NCI-H128 (cell line): ENCODE results near the gene ILF3.

Experiments used
- DNase-seq: peaks from one replicate; lab custom pipeline; 2025; ENCODE audit not compliant: unreplicated experiment; lab: John Stamatoyannopoulos, UW

ILF3 gene

DNA sequence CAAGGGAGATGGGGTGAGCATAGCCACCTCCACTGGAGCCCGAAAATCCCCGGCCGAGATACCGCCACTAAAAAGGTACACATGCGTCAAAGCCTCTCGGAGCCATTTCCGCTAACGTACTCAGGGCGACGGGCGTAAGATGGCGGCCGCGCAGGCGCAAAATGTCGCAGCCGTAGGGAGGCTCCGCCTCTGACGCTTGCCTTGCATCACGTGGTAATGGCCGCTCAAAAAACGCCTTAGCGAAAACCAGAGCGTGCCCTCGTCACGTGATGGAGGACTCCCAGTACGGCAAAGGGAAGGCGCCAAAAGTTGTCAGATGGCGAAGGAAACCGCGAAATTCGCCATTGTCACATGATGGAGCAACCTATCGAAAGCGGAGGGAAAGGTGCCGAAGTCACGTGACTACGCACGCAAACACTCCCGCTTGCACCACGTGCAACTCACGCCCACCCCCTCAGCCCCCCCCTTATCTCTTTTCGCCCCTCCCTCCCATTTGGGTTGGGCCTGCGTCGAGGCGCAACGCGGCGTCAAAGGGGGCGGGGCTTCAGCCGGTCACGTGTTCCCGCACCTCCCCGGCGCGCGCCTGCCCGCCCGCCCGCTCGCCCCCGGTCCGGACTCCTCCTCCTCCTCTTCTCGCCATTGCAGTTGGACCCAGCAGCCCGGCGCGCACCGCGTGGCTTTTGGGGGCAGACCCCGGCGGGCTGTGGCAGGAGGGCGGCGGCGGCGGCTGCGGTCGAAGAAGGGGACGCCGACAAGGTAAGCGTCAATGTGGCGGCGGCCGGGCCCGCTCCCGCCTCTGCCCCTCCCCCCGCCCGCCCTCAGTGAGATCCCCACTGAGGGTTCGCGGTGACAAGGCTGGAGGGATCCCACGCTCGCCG is at the start of gene ILF3:
TSS of gene ILF3 (plus strand) at position 615 of the 878 bp plus-strand sequence. CDS start 16,260 bp downstream, outside the sequence.
- DNase-seq, result peak; percentile 100

DNA sequence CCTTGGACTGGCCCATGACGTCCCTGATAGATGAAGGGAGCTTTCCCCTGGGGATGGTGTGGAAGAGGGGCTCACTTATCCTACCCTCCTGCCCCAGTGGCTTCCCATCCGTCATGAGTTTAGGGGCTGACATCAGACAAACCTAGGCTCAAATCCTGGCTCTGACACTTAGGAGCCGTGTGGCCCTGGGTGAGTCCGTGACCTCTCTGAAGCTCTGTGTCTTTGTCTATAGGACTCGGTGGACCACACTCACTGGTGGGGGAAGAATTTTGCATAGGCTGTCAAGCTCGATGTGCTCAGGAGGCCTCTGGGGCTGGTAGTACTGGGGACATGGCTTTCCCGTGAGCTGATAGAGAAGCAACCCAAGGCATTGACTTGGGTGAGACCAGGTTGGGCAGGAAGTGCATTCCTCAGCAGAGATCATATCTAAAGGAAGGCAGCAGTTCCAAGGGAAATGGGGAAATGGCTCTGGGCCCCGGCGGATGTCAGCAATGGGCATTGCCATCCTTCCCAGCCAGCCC is 49.6 kb upstream of the ILF3 start:
- no peak for DNase-seq

GRCh38 chr19:10611907-10612306 is 42.2 kb upstream of the ILF3 start:
- no peak for DNase-seq

DNA sequence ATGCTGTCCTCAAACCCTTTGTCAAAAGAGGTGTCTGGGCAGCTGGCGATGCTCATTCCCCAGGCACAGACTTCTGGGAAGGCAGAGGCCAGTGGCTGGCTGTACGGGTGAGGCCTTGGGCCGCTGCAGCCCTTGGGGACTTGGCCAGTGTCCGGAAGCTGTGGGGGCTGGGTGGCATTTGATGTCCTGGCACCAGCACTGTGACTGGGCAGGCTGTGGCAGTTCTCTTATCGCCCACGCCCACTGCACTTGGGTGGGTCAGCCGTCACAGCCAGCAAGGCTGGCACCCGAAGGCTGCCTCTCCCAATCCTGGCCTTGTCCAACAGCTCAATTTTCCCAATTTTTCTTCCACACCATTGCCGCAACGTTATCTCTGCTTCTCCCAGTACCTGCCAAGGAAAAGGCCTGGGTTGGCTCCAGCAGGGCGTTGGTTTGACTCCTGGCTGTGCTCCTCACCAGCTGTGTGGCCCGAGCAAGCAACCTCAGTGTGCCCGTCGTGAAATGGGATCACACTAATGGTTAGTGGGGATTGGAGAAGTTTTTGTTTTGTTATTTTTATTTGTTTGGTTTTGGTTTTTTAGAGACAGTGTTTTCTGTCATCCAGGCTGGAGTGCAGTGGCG is 41.5 kb upstream of the ILF3 start:
- DNase-seq, result no peak

DNA sequence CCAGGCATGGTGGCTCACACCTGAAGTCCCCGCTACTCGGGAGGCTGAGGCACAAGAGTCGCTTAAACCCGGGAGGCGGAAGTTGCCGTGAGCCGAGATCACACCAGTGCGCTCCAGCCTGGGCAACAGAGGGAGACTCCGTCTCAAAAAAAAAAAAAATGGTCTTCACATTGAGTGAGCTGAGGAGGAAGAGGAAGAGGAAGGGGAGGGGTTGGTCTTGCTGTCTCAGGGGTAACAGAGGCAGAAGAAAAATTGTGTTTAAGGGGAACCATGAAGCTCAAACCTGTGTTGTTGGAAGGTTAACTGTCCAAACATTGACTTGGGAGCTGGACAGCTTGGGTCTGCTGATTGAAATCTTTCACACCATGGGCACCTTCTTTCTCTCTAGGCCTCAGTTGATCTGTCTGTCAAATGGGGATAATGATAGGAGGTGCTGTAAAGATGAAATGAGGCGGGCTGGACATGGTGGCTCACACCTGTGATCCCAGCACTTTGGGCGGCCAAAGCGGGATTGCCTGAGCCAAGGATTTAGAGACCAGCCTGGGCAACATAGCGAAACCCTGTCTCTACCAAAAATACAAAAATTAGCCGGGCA is 38.6 kb upstream of the ILF3 start:
- DNase-seq, result no peak

- DNase-seq, result no peak
Observed at GRCh38 chr19:10617409-10618121, 36.6 kb upstream of the ILF3 start.

GRCh38 chr19:10618846-10619245 is 35.3 kb upstream of the ILF3 start:
- DNase-seq, result no peak

- no peak for DNase-seq
Observed at GRCh38 chr19:10620786-10621185, 33.4 kb upstream of the ILF3 start.

DNA sequence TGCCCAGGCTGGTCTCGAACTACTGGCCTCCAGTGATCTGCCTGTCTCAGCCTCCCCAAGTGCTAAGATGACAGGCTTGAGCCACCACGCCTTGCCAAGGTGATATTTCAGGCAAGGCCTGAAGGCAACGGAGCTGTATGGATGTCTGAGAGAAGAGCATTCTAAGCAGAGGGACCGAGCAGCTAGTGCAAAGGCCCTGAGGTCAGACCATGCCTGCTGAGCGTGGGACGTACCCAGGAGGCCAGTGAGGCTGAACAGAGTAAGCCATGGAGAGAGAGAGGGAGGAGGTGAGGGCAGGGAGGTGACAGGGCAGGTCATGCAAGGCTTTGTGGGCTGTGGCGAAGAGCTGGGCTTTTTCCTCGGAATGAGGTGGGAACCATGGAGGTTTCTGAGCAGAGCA is 32.2 kb upstream of the ILF3 start:
- no peak for DNase-seq

DNA sequence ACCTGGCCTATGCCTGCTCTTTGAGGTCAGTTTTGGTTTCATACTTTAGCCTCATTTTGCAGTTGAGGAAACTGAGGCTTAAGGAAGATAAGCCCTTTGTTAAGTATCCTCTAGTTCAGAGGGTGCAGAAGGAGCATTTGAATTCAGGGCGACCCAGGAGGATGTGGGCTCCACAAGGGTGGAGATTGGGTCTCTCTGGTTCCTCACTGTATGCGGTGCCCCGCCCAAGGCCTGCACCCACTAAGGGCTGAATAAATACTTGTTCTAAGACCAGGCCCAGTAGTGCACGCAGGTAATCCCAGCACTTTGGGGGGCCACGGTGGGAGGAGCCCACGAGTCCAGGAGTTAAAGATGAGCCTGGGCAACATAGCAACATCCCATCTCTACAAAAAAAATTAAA is 29.6 kb upstream of the ILF3 start:
- DNase-seq, result no peak

GRCh38 chr19:10625003-10625761 is 29.0 kb upstream of the ILF3 start, which contains the start of gene SLC44A2:
Gene SLC44A2 (plus strand): TSS chr19:10625553. CDS start chr19:10625634, 81 bp downstream.
- peak; percentile 18 for DNase-seq

DNA sequence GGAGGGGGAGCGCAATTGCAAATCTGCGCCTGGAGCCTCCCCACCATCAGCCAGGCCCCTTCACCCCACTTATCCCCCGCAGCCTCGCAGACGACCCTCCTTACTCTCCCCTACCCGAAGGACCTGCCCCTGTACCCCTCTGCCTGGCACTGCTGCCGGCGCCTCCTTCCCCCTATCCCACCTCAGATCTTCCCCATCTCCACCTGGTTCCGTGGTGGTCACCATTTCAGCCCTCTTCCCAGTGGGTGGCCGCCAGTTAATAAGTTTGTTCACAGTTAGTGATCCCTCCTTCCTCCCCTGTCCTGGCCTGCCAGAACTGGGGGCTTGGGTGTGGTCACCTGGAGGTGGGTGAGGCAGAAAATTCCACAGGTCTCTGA is 28.4 kb upstream of the ILF3 start:
- DNase-seq, result no peak

GRCh38 chr19:10631874-10632273 is 22.3 kb upstream of the ILF3 start:
- no peak for DNase-seq

DNA sequence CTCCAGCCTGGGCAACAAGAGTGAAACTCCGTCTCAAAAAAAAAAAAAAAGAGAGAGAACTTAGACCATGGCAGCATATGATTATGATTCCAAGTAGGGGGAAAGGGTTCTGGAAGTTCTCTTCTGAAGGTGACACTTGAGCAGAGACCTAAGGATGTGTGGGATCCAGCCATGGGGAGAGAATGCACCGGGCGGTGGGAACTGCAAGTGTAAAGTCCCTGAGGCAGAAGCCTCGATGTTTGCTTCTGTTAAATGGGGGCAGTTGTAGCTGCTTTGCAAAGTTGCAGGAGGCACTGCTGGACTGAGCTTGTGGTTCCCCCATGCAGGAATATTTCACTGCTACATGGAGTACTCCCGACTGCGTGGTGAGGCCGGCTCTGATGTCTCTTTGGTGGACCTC is 19.7 kb upstream of the ILF3 start:
- DNase-seq, result no peak

- DNase-seq, result no peak
Observed at GRCh38 chr19:10634963-10635362, 19.2 kb upstream of the ILF3 start.

- DNase-seq, result no peak
Observed at GRCh38 chr19:10636304-10636972, 17.7 kb upstream of the ILF3 start.

- no peak for DNase-seq
Observed at GRCh38 chr19:10637894-10638293, 16.3 kb upstream of the ILF3 start.

DNA sequence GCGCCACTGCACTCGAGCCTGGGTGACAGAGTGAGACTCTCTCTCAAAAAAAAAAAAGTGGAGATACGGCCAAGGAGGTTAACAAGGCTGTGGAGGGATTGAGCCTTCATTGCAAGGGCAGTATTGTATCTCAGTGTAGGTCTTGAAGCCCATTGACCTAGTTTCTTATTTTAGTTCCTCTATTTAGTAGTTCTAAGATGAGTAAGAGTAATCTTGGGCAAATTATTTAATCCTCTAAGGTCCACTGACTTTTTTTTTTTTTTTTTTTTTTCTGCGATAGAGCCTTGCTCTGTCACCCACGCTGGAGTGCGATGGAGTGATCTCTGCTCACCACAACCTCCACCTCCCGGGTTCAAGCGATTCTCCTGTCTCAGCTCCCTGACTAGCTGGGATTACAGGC is 14.3 kb upstream of the ILF3 start:
- DNase-seq, result no peak

DNA sequence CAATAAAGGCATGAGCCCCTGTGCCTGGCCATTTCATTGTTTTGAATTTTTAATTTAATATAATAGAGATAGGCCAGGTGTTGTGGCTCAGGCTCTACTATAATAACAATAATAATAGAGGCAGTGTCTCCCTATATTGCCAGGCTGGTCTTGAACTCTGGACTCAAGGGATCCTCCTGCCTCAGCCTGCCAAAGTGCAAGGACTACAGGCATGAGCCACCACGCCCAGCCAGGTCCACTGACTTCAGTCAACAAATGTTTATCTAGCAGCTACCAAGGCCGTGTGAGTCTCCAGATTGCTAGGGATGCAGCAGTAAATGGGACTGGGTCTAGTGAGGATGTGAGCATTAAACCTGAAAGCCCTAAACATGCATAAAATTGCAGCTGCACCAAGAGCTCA is 13.8 kb upstream of the ILF3 start:
- no peak for DNase-seq

GRCh38 chr19:10641248-10641647 is 12.9 kb upstream of the ILF3 start:
- no peak for DNase-seq
